Measurements from ENCODE around the gene DARS2.

The DARS2 gene

DNA sequence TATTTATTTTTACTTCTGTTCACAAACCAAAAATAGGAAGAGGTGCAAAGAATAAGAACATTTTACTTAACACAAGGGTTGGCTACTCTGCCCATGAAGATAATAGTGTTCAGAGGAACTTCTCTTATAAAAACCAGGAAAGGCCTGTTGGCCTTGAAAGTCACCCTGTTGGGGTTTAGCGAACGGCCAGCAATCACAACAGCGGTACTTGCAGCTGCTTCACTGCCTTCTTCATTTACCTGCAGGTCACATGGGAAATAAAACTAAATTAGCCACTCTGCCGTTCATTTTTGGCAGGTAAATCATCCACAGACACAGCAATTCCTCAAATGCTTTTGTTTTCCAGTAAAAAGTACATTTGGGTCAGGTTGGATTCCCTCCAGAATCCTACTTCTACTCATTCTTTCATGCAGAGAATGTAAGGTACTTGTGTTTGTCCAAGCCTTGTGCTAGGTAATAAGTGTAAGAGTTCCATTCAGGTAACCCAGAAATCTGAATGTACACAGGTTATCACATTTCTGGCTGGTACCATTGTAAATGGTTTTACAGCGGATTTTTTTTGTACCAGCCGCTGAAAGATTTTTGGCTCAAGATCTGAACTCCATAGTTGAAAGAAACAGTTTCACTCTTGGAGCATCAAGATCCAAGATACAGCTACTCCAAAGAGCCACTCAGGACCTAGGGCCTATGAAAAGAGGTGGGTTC lies 79.5 kb downstream of the DARS2 start:
- no peak overlapping the region for H3K9ac ChIP-seq (ENCODE audit: low read length in 5 of 5)
- peaks cover 0 to 4% (median 0%) of the 10 kb centered on the region in 5 donors for H3K36me3 ChIP-seq (ENCODE audit: control insufficient read depth in 5 of 5, insufficient read depth in 5 of 5, low read length in 5 of 5)
- no peaks in the 10 kb centered on the region for H3K27me3 ChIP-seq (ENCODE audit: control insufficient read depth in 5 of 5, insufficient read depth in 4 of 5, low read length in 5 of 5)
- no peak overlapping the region for H3K27ac ChIP-seq (ENCODE audit: low read depth, low read length)
- H3K9me3 ChIP-seq (ENCODE audit: control insufficient read depth in 5 of 5, low read length in 5 of 5) = no peaks in the 10 kb centered on the region
- H3K4me3 ChIP-seq (ENCODE audit: low read depth in 1 of 5, low read length in 5 of 5) = no peak overlapping the region
- peaks cover 0 to 9% (median 0%) of the 10 kb centered on the region in 5 donors for H3K4me1 ChIP-seq (ENCODE audit: control insufficient read depth in 5 of 5, insufficient read depth in 5 of 5, low read length in 5 of 5)

Measured in subcutaneous abdominal adipose tissue (tissue), 5 donors.